Keratinocyte (primary cell): ENCODE data around the gene ZSWIM6. TPM values are rescaled to one million over a fixed set of nuclear protein-coding genes. Genes with fewer than 3 reads are reported as not detected.

Source experiments
- DNase-seq: peaks from one replicate; pipeline ENCODE4 v3.0.0-alpha.2; 2011; ENCODE audit warnings: low read depth, missing footprints, low spot score
- FAIRE-seq: peaks from 2 replicates; lab custom pipeline; 2011; peaks lifted over from hg19 to GRCh38; lab: Jason Lieb, UNC
- H2AFZ ChIP-seq: 2 replicates; pipeline ENCODE4 v1.6.0; 2012; ENCODE audit warnings: low read length, control low read depth, inconsistent platforms; ENCODE audit not compliant: control insufficient read depth
- H3K27ac ChIP-seq: 2 replicates; pipeline ENCODE4 v1.5.1; 2011; ENCODE audit warnings: low read length; ENCODE audit not compliant: control insufficient read depth, insufficient read depth
- H3K27me3 ChIP-seq: 3 replicates; pipeline ENCODE4 v1.6.0; 2011; ENCODE audit warnings: low read length; ENCODE audit not compliant: control insufficient read depth, insufficient read depth; ENCODE audit errors: extremely low read depth
- H3K36me3 ChIP-seq, 2 experiments: 2 replicates in 1 of 2; 3 replicates in 1 of 2; pipeline ENCODE4 v1.5.1; 2011; ENCODE audit warnings: low read length in 2 of 2, mild to moderate bottlenecking in 1 of 2; ENCODE audit not compliant: control insufficient read depth in 2 of 2, insufficient read depth in 2 of 2; ENCODE audit errors: extremely low read depth in 1 of 2
- H3K4me1 ChIP-seq: 3 replicates; pipeline ENCODE4 v1.5.1; 2011; ENCODE audit warnings: low read length; ENCODE audit not compliant: control insufficient read depth, insufficient read depth; ENCODE audit errors: extremely low read depth
- H3K4me2 ChIP-seq: 3 replicates; pipeline ENCODE4 v1.6.0; 2011; ENCODE audit warnings: low read depth, low read length; ENCODE audit not compliant: control insufficient read depth, insufficient read depth; ENCODE audit errors: extremely low read depth
- H3K4me3 ChIP-seq, 3 experiments: fragments of 200-600 bp in 1 of 3; sonication (generic) in 1 of 3; 2 replicates in 2 of 3; 3 replicates in 1 of 3; pipeline ENCODE4 v1.5.1; 2011 to 2016; ENCODE audit warnings: low read length in 3 of 3, mild to moderate bottlenecking in 3 of 3, control low read depth in 2 of 3, inconsistent platforms in 1 of 3, low read depth in 1 of 3, mixed read lengths in 1 of 3, mixed run types in 1 of 3, moderate library complexity in 1 of 3; ENCODE audit not compliant: control insufficient read depth in 2 of 3, insufficient read depth in 2 of 3; ENCODE audit errors: extremely low read depth in 1 of 3
- H3K79me2 ChIP-seq: 2 replicates; pipeline ENCODE4 v1.6.0; 2012; ENCODE audit warnings: low read length; ENCODE audit not compliant: control insufficient read depth, insufficient read depth
- H3K9ac ChIP-seq: 3 replicates; pipeline ENCODE4 v1.6.0; 2011; ENCODE audit warnings: low read length; ENCODE audit not compliant: control insufficient read depth, insufficient read depth; ENCODE audit errors: extremely low read depth
- H3K9me1 ChIP-seq: 3 replicates; pipeline ENCODE4 v1.6.0; 2011; ENCODE audit warnings: low read length; ENCODE audit not compliant: control insufficient read depth, insufficient read depth; ENCODE audit errors: extremely low read depth
- H3K9me3 ChIP-seq: 2 replicates; pipeline ENCODE4 v1.5.1; 2012; ENCODE audit warnings: low read depth, low read length; ENCODE audit not compliant: control insufficient read depth
- H4K20me1 ChIP-seq: 3 replicates; pipeline ENCODE4 v1.6.0; 2011; ENCODE audit warnings: low read length; ENCODE audit not compliant: control insufficient read depth, insufficient read depth; ENCODE audit errors: extremely low read depth
- CTCF ChIP-seq, 3 experiments: IDR thresholded peaks in 1 of 3; conservative IDR thresholded peaks in 1 of 3; optimal IDR thresholded peaks in 1 of 3; 2 replicates in 2 of 3; 3 replicates in 1 of 3; pipeline versions ENCODE3 to v1.5.1; 2011; ENCODE audit warnings: low read length in 3 of 3, mild to moderate bottlenecking in 3 of 3, moderate library complexity in 2 of 3, control low read depth in 1 of 3, inconsistent platforms in 1 of 3; ENCODE audit not compliant: insufficient read depth in 2 of 3; ENCODE audit errors: extremely low read depth in 1 of 3
- EZH2 ChIP-seq: IDR thresholded peaks from one replicate; pipeline ENCODE4 v1.6.1; 2012; ENCODE audit warnings: inconsistent platforms, mild to moderate bottlenecking, low read length, moderate library complexity
- dilution Hi-C: fragments of 300-500 bp; cut with MboI; formaldehyde crosslinking; loops from one replicate; pipeline ENCODE4 v1.7.0; 2020; ENCODE audit warnings: low sequenced_read_pairs; ENCODE audit not compliant: extremely low pct_ligation_motif_present
- polyA plus RNA-seq, 5 experiments: library from polyadenylated mRNA; depleted of rRNA in 3 of 5; stranded (reverse) in 3 of 5; stranded (forward) in 1 of 5; unstranded in 1 of 5; fragments of >200 nt; gene quantifications; 1 replicate in 1 of 5; 2 replicates in 3 of 5; 3 replicates in 1 of 5; pipeline versions ENCODE4 v1.2.1 to v1.2.3, GENCODE V29; 2011 to 2012; ENCODE audit warnings: missing spikeins in 2 of 5, low read depth in 1 of 5, low replicate concordance in 1 of 5

The ZSWIM6 gene
- polyA plus RNA-seq, 1 donor (not counting 4 experiments of a cell fraction or from before 2014, with no cell fraction given), result 9.9 TPM

GRCh38 chr5:61293873-61294272 lies 38.2 kb upstream of the ZSWIM6 start:
- FAIRE-seq, result no peak
- TF ChIP-seq EZH2 (no peak), CTCF (optimal IDR thresholded peaks at IDR 0.05 in 1 of 3, IDR thresholded peaks at IDR 0.05 in 1 of 3, conservative IDR thresholded peaks at IDR 0.05 in 1 of 3; ENCODE audit: extremely low read depth in 1 of 3, insufficient read depth in 2 of 3, low read length in 3 of 3) (no peak)
- Histone ChIP-seq H3K9me1 (peaks cover 3% of the 10 kb centered on the region), H3K9me3 (no peaks in the 10 kb centered on the region), H3K4me3 (no peak overlapping the region), H4K20me1 (peaks cover under 1% of the 10 kb centered on the region), H3K27me3 (no peaks in the 10 kb centered on the region), H3K9ac (no peak overlapping the region), H3K79me2 (no peaks in the 10 kb centered on the region), H3K36me3 (no peaks in the 10 kb centered on the region), H3K4me2 (no peak overlapping the region), H2AFZ (no peak overlapping the region), H3K4me1 (peaks cover 10% of the 10 kb centered on the region), H3K27ac (no peak overlapping the region)
- DNase-seq, result no peak
- dilution Hi-C loops, result no loop called here

GRCh38 chr5:61295365-61295764 lies 36.7 kb upstream of the ZSWIM6 start:
- dilution Hi-C loops, result no loop called here
- Histone ChIP-seq H3K4me1 (peaks cover 22% of the 10 kb centered on the region), H3K79me2 (no peaks in the 10 kb centered on the region), H2AFZ (no peak overlapping the region), H3K4me3 (no peak overlapping the region), H3K4me2 (no peak overlapping the region), H3K27ac (no peak overlapping the region), H3K9ac (no peak overlapping the region), H3K9me1 (peaks cover 4% of the 10 kb centered on the region), H4K20me1 (peaks cover 3% of the 10 kb centered on the region), H3K36me3 (no peaks in the 10 kb centered on the region), H3K9me3 (no peaks in the 10 kb centered on the region), H3K27me3 (no peaks in the 10 kb centered on the region)
- no peak for DNase-seq
- TF ChIP-seq EZH2 (no peak), CTCF (optimal IDR thresholded peaks at IDR 0.05 in 1 of 3, IDR thresholded peaks at IDR 0.05 in 1 of 3, conservative IDR thresholded peaks at IDR 0.05 in 1 of 3; ENCODE audit: extremely low read depth in 1 of 3, insufficient read depth in 2 of 3, low read length in 3 of 3) (no peak)
- FAIRE-seq, result no peak
